ENCODE results near the gene FGA. TPM values are rescaled to one million over a fixed set of nuclear protein-coding genes. Genes with fewer than 3 reads are reported as not detected.

Gene FGA
- total and polyA plus RNA-seq, 2 of the 8 experiments (the other 6 are each of a cell fraction or from before 2014, with no cell fraction given): not detected

DNA sequence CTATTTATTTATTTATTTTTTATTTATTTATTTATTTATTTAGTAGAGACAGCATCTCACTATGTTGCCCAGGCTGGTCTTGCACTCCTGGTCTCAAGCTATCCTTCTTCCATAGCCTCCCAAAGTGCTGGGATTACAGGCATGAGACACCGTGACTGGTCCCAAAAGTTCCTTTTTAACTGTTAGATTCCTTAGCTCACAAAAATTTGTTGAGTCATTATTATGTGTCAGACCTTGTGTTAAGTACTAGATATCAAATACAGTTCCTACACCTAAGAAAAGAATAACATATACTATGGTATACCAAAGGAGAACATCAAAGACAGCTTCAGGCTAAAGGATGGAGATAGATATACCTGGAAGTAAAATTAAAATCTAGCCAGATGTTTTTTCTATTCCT lies 11.6 kb downstream of the FGA start:
- Histone ChIP-seq H2BK12ac (ENCODE audit: low read depth, low read length) (no peak overlapping the region), H2AFZ (ENCODE audit: low read length) (no peak overlapping the region), H3K23me2 (ENCODE audit: low read depth, low read length) (no peaks in the 10 kb centered on the region), H3K4me3 (ENCODE audit: extremely low read depth in 1 of 4, insufficient read depth in 2 of 4, low read depth in 3 of 4, low read length in 4 of 4) (no peak overlapping the region), H3K4ac (replicated peaks; ENCODE audit: insufficient read length, low read depth, low read length) (no peak overlapping the region), H3K9me3 (ENCODE audit: insufficient read depth in 2 of 2, low read depth in 1 of 2, low read length in 1 of 2) (no peaks in the 10 kb centered on the region), H3K27ac (ENCODE audit: low read depth, low read length) (no peak overlapping the region), H4K91ac (replicated peaks; ENCODE audit: insufficient read length, low read length) (no peak overlapping the region), H3K79me1 (ENCODE audit: low read depth, low read length) (no peaks in the 10 kb centered on the region), H2BK5ac (ENCODE audit: low read depth, low read length) (no peak overlapping the region), H2AK5ac (ENCODE audit: low read depth, low read length) (no peak overlapping the region), H3K56ac (replicated peaks; ENCODE audit: insufficient read length, low read depth, low read length) (no peak overlapping the region), H3K36me3 (ENCODE audit: control insufficient read depth in 2 of 4, insufficient read depth in 4 of 4, low read length in 3 of 4) (no peaks in the 10 kb centered on the region), H2BK15ac (ENCODE audit: low read length) (no peak overlapping the region), H3K4me1 (replicated peaks in 1 of 4; ENCODE audit: control insufficient read depth in 3 of 4, insufficient read depth in 4 of 4, low read length in 3 of 4) (no peaks in the 10 kb centered on the region), H3K18ac (ENCODE audit: extremely low read depth, low read length) (no peak overlapping the region), H2BK20ac (ENCODE audit: low read length) (no peak overlapping the region), H3K14ac (ENCODE audit: insufficient read length) (no peak overlapping the region), H3K23ac (ENCODE audit: insufficient read length) (no peak overlapping the region), H2BK120ac (replicated peaks; ENCODE audit: low read depth, low read length) (no peak overlapping the region), H3K9ac (replicated peaks in 1 of 4; ENCODE audit: extremely low read depth in 1 of 4, low read depth in 3 of 4, low read length in 3 of 4) (no peak overlapping the region), H4K5ac (ENCODE audit: insufficient read length, low read depth, low read length) (no peak overlapping the region), H4K8ac (ENCODE audit: extremely low read depth, insufficient read depth, low read length) (no peak overlapping the region), H3K79me2 (ENCODE audit: control insufficient read depth in 1 of 2, insufficient read depth in 2 of 2, low read length in 2 of 2) (no peaks in the 10 kb centered on the region), H3K4me2 (ENCODE audit: insufficient read depth in 1 of 2, low read depth in 2 of 2, low read length in 2 of 2) (no peak overlapping the region), H4K20me1 (replicated peaks in 1 of 2; ENCODE audit: control insufficient read depth in 1 of 2, insufficient read depth in 2 of 2, low read length in 2 of 2) (no peaks in the 10 kb centered on the region), H3K27me3 (replicated peaks in 1 of 4; ENCODE audit: control insufficient read depth in 3 of 4, extremely low read depth in 1 of 4, insufficient read depth in 3 of 4, low read length in 3 of 4) (no peaks in the 10 kb centered on the region)
- no peak for TF ChIP-seq EGR1 (IDR thresholded peaks at IDR 0.05; ENCODE audit: borderline replicate concordance, low read depth, low read length)
- no peak for TF ChIP-seq EZH2 (IDR thresholded peaks at IDR 0.05; ENCODE audit: low read depth, low read length, severe bottlenecking)
- no peak for TF ChIP-seq JUN (IDR thresholded peaks at IDR 0.05; ENCODE audit: low read depth, low read length)
- TF ChIP-seq KDM5A (IDR thresholded peaks at IDR 0.05; ENCODE audit: low read length): no peak
- TF ChIP-seq KDM1A (IDR thresholded peaks at IDR 0.05; ENCODE audit: borderline replicate concordance, low read length): no peak
- TF ChIP-seq TBP (IDR thresholded peaks at IDR 0.05; ENCODE audit: low read depth, low read length): no peak
- no peak for TF ChIP-seq HDAC6 (IDR thresholded peaks at IDR 0.05; ENCODE audit: low read depth, low read length)
- TF ChIP-seq, protein P1, sequence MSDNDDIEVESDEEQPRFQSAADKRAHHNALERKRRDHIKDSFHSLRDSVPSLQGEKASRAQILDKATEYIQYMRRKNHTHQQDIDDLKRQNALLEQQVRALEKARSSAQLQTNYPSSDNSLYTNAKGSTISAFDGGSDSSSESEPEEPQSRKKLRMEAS (IDR thresholded peaks at IDR 0.05): no peak
- TF ChIP-seq MAFK (IDR thresholded peaks at IDR 0.05; ENCODE audit: low read depth, low read length): no peak
- TF ChIP-seq SP1 (IDR thresholded peaks at IDR 0.05; ENCODE audit: low read depth, low read length): no peak
- TF ChIP-seq CEBPB (IDR thresholded peaks at IDR 0.05; ENCODE audit: low read depth, low read length): no peak
- no peak for TF ChIP-seq SRF (IDR thresholded peaks at IDR 0.05; ENCODE audit: low read depth, low read length)
- TF ChIP-seq CBX8 (IDR thresholded peaks at IDR 0.05; ENCODE audit: borderline replicate concordance, low read depth, low read length): no peak
- no peak for TF ChIP-seq ZNF274 (IDR thresholded peaks at IDR 0.05; ENCODE audit: borderline replicate concordance, extremely low read depth, low read length)
- CTCF ChIA-PET (ENCODE audit: partially characterized antibody): interaction anchor here (1.0 to 2.4 kb wide), 3 partner anchors 15 to 40 kb away, joined by 3 to 14 read pairs (median 7); no protein-coding TSS in a partner anchor
- FAIRE-seq (no peak), DNase-seq (ENCODE audit: low read depth in 1 of 2, low spot score in 2 of 2) (no peak)
- POLR2A ChIA-PET (ENCODE audit: partially characterized antibody): no interaction called here
- 83% methylated on average over 1 of the region's 1 CpG; no CpG with 5 or more reads in 1 of the 2 experiments for WGBS, 2 experiments (ENCODE audit: extremely low coverage in 1 of 2, insufficient coverage in 1 of 2, insufficient read length in 1 of 2, insufficient replicate concordance in 2 of 2, low coverage in 1 of 2, low lambda C conversion rate in 2 of 2, missing lambda C conversion rate in 1 of 2)

Data from H1 (cell line).